Dermis microvascular lymphatic vessel endothelial cell (primary cell): ENCODE results near the gene GORASP1. TPM values are rescaled to one million over a fixed set of nuclear protein-coding genes. Genes with fewer than 3 reads are reported as not detected.

Source experiments
- DNase-seq, 2 donors: peaks; one replicate each; pipeline versions ENCODE4 v3.0.0 to v3.0.0-alpha.2; 2010; ENCODE audit warnings: low read depth in 2 of 2
- total RNA-seq: library from RNA; depleted of rRNA; stranded (reverse); fragments of >200 nt; gene quantifications from 2 replicates; pipeline ENCODE4 v1.2.1, GENCODE V29; 2014

GORASP1 gene
- total RNA-seq, 1 donor from 2014 or later = 22.2 TPM

- no peak for DNase-seq
Observed at GRCh38 chr3:39102504-39103323, 4.7 kb downstream of the GORASP1 start.

- peak; percentile 17 to 57 for DNase-seq
Observed at GRCh38 chr3:39101022-39101689, 6.3 kb downstream of the GORASP1 start.

DNA sequence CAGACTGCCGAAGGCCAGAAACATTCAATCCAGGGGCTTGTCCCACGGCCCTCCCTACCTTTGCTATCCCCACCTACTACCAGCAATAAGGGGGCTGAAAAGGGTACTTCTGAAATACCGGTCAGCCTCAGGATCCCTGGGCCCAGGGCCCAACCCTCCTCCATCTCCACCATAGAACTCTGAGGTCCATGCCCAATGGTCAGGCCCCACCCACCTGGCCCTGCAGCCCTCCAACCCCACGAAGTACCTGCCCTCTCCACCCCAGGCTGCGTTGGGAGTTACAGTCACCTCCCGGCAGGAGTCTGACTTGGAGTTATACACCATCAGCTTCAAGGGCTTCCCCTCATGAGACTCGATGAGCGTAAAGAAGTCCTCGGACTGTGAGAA, 6.9 kb downstream of the GORASP1 start:
- DNase-seq = no peak

DNA sequence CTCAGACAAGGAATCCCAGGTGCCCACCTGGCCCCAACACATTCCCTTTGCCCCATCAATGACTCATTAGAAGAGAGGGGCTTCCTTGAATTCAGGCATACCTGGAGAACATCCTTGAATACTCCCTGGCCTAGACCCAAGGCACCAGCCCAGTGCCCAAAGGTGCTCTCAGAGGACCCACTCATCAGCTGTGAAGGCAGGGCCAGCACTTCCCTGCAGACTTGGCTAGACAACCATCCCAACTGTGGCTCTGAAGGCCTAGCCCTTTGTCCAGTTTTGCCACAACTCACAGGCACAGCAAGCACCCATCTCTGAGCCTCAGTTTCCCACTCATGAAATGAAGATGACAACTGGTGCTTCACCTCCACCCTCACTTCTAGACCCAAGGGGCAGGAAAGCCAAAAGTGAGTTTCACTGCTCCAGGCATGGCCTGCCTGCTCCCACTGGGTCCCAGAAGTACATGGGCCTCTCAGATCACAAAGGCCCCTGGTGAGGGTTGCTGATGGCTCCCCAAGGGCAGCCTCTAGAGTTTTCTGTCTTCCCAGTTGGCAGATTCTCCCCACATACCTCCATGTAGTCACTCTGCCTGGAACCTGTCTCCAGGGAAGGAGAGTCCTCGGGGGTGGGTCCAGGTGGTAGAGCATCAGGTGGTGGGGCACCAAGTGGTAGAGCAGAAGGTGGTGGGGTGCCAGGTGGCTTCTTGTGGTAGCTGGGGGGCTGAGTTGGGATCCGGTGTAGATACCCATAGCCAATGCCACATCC, 7.5 kb downstream of the GORASP1 start:
- no peak for DNase-seq

DNA sequence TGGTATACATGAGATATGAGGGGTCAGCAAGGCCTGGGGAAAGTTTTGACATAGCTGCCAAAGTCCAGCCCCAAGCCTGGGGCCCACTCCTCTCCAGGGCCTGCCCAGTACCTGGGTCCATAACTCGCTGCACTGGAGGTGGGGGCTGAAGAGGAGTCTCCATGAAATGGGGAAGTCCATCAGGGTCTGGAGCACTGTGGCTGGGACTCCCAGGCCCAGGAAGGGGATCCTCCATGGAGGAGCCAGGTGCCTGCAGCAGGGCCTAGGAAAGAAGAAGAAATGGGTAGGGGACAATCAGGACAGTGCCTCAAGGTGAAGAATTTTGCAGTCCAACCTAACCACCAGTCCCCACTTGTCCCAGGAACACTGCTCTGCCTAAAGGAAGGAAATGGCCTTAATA, 8.2 kb downstream of the GORASP1 start:
- DNase-seq = no peak

- DNase-seq = no peak
Observed at GRCh38 chr3:39098473-39099000, 8.9 kb downstream of the GORASP1 start.

DNA sequence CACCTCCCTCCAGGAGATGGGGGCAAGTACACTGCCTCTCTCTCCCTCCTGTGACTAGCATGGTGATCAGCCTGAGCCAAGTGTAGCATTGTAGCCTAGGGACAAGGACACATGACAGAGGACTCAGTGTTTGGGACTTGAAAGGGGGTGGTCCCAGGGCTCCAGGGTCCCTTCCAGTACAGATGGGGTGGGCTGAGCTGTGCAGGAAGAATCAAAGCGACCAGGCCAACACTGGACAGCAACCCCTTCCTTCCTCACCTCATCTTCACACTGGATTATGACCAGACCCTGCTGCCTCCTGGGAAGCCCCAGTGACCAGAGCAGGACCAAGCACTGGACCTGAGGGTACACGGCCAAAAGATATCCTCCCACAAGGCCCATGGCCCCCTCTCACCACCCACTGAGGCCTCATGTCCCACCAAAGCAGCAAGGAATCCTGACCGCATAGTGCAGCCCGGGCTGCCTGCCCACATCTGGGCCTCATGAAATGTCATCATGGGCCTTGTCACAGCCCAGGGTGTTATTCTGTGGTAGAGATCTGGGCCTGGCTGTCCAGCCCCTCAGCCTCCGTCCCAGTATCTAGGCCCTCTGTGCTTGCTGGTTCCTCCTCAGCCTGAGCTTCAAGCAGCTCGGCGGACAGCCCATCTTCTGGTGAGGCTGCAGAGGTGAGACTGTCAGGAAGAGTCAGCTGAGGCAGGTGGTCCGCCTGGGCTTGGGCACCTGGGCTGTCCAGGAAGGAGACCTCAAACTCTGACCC, 9.5 kb downstream of the GORASP1 start:
- no peak for DNase-seq

DNA sequence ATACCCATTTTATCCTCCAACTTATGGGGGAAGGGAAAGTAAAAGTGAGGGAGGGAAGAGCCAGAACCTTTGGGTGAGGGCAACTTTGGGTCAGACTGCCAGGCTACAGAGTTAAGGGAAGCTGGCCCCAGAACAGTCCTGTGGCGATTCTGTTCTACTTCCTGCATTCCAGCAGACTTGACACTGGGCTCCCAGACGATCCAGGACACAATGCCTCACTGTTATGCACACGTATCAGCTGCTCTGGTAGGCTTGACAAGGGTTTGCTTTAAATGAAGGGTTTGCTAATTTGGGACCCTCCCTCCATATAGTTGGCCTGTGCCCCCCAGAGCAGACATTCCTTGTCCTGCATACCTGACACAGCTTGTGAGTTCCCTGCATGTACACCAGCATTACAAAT, 10.7 kb downstream of the GORASP1 start:
- DNase-seq = peak in 1 of 2 donors; percentile 40

DNA sequence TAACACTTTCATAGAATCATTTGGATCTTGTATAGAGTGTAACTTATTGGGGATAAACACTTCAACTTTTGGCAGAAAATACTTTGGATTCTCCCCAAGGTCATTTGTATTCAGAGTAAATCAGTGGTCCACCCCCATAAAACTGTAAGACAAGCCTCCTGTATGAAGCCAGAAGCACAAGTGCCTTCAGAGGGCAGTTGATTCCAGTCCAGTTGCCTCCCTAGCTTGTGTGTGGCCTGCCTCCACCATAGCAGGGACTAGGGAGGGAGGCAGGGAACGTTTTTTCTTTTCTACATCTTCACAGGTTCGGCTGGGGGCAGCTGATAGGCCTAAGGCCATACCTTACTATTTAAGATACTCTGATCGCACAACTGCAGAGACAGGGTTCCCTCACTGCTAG, 11.6 kb downstream of the GORASP1 start:
- DNase-seq = no peak

DNA sequence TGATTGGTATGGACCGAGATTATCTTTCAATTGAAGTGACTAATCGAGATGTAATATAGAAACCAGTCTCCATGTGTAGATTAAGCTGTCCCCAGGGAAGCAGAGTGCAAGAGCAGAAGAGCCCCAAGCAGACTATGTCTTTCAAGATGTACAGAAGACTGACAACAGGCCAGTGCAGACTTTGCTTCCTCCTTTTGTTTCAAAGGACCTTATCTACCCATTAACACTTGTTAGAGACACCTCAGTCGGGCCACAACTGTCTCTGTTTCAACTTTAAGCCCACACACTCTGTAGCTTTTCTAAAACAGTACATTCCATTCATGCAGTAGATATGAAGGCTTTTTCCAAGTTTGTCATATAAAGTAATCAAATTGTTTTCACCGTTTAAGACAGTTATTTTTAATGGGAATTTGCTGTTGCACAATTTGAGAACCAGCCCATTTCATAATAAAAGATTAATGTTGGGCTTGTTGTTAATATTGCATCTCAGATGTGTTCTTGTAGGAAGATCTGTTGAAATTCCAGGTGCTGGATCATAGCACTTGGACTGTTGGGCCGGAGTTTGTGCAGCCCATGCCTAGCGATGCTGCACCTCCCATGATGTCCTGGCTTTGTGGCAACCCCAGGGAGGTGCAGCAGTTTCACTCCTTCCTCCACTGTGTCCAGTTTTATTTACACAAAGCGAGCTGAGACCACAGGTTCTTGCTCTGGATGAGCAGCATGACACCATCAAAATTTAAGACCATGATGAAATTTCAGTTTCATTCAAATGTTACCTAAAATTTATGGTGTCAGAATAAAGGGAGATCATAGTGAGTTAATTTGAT, 12.4 kb downstream of the GORASP1 start:
- no peak for DNase-seq

- no peak for DNase-seq
Observed at GRCh38 chr3:39090922-39091321, 16.5 kb downstream of the GORASP1 start.

- DNase-seq = peak in 1 of 2 donors; percentile 12
Observed at GRCh38 chr3:39088889-39089288, 18.5 kb downstream of the GORASP1 start.

DNA sequence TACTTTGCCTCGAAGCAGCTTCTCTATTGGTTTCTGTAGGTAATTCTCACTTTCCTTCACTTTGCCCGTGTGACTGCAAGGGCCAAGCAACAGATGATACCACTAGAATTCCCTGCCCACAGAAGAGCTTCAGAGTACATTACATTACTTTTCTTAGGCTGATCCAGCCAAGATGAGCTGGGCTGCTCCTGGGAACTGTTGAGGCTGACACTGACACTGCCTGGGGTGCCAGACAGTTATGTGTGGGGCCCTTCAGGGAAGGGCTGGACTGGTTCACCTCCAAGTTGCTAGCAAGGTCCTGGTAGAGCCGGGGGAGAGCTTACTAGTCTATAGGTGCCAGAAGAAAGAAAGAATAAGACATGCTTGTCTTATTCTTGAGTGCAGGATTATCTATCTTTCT, 19.0 kb downstream of the GORASP1 start:
- no peak for DNase-seq

DNA sequence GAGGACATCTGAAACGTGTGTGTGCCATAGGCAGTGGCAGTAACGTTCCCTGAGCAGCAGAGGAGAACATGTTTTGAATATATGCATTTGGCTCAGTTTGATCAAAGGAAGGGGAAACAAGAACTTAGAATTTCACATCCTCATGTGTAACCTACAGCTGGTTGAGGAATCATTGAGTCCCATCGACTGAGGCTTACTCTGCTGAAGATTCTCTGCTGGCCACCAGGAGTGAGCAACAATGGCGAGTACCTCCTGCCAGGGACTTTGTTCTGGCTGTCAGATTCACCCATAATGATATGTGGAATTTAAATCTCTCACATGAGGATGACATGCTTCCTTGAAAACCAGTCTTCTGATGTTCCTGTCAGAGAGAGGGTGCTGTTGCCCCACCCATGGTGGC, 21.3 kb downstream of the GORASP1 start:
- DNase-seq = no peak

GRCh38 chr3:39082666-39083313, 24.6 kb downstream of the GORASP1 start:
- no peak for DNase-seq

GRCh38 chr3:39080026-39080425, 27.4 kb downstream of the GORASP1 start:
- no peak for DNase-seq

DNA sequence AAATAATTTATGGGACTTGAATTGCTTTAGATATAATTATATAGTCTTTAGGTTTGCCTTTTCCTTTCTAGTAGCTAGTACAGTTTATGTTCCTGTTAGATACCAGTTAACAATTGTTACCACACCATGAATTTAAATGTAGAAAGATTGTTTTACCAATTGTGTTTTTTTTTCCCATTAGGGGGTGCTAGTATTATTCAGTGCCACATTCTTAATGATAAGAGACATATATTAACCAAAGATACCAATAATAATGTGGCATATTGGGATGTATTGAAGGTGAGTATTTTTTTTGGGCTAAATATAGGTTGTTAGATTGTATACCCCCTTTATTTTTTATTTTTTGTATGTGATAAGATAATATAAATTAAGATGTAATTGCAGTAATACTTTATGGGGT, 27.9 kb downstream of the GORASP1 start:
- DNase-seq = no peak

GRCh38 chr3:39075910-39076309, 31.5 kb downstream of the GORASP1 start:
- DNase-seq = no peak

- DNase-seq = no peak
Observed at GRCh38 chr3:39068556-39068955, 38.9 kb downstream of the GORASP1 start.

DNA sequence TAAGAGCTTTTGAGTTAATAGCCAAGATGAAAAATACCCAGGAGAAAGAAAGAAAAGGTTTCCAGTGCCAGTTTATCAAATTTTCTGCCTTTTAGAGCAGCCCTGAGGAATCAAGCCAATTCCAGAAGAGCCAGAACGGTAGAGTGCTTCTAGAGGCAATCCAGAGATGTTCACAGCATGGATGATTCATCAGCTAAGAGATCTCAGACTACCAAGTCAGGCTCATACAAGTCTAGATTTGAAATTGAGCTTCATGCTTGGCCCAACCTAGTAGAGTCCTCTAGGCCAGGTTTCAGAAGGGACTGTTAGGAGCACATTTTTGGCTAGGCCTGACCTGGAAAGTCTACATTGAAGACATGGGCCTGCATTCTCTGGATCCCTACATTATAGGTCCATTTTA, 40.1 kb downstream of the GORASP1 start:
- no peak for DNase-seq
